Mucosa of rectum (tissue), 2 donors: ENCODE data around the gene C16orf96.

Experiments
- H3K27ac ChIP-seq, 2 donors: one replicate each; pipeline ENCODE4 v1.7.0; 2013; ENCODE audit warnings: inconsistent platforms in 2 of 2, low read depth in 2 of 2, low read length in 2 of 2
- H3K27me3 ChIP-seq, 2 donors: one replicate each; pipeline ENCODE4 v1.7.0; 2013; ENCODE audit warnings: low read length in 2 of 2; ENCODE audit not compliant: control insufficient read depth in 2 of 2, insufficient read depth in 2 of 2
- H3K36me3 ChIP-seq, 2 donors: one replicate each; pipeline ENCODE4 v1.7.0; 2013; ENCODE audit warnings: low read length in 2 of 2; ENCODE audit not compliant: control insufficient read depth in 2 of 2, insufficient read depth in 2 of 2
- H3K4me1 ChIP-seq, 2 donors: one replicate each; pipeline ENCODE4 v1.7.0; 2013; ENCODE audit warnings: low read length in 2 of 2, mild to moderate bottlenecking in 1 of 2; ENCODE audit not compliant: control insufficient read depth in 2 of 2, insufficient read depth in 2 of 2
- H3K4me3 ChIP-seq, 2 donors: one replicate each; pipeline ENCODE4 v1.7.0; 2013; ENCODE audit warnings: low read length in 2 of 2
- H3K9ac ChIP-seq, 2 donors: one replicate each; pipeline ENCODE4 v1.7.0; 2013; ENCODE audit warnings: low read length in 2 of 2, low read depth in 1 of 2, mild to moderate bottlenecking in 1 of 2
- H3K9me3 ChIP-seq, 2 donors: one replicate each; pipeline ENCODE4 v1.7.0; 2013; ENCODE audit warnings: low read length in 2 of 2; ENCODE audit not compliant: control insufficient read depth in 2 of 2
- donor health status: healthy.
- donor health status: Normal muscosa, but diverticular disease.

The C16orf96 gene

DNA sequence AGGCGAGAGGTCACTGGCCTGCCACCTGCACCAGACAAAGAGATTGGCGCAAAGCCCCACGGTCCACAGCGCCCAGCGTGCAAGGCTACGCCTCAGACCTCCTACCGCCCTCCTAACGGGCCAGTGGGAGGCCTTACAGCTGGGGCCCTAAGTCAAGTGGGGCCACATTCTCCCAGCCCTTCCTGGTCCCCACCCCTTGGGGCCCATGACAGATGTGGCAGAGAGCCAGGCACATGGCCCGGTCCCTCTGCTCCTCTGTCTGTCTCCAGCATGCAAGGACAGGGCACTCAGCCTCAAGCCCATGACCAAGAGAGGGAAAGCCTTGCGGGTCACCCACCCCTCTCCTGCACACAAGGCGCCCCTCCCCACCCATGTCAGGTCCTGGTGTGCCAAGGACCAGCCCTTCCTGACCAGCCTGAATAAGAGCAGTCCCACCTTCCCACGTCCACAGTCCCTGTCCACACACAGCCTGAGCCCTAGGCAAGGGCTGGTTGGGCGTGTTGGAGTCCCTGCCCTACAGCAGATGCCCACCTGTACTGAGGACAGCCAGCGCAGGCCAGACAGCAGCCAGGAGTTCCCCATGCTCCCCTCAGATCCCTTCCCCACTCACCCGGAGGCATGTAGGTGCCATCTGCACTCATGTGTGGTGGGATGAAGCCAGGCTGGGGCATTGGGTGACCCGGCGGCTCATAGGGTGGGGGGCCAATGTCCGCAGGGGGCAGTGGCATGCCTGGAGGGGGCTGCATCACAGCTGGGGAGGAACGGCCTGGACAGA is 42.9 kb upstream of the C16orf96 start:
- H3K9me3 ChIP-seq = no peaks in the 10 kb centered on the region
- no peaks in the 10 kb centered on the region for H3K27me3 ChIP-seq
- peaks cover 20 to 22% of the 10 kb centered on the region in 2 donors for H3K4me1 ChIP-seq
- H3K36me3 ChIP-seq = peaks cover 37 to 39% of the 10 kb centered on the region in 2 donors
- no peak overlapping the region for H3K4me3 ChIP-seq
- peak overlapping the region in 1 of 2 donors; percentile 54 for H3K27ac ChIP-seq
- H3K9ac ChIP-seq = no peak overlapping the region

DNA sequence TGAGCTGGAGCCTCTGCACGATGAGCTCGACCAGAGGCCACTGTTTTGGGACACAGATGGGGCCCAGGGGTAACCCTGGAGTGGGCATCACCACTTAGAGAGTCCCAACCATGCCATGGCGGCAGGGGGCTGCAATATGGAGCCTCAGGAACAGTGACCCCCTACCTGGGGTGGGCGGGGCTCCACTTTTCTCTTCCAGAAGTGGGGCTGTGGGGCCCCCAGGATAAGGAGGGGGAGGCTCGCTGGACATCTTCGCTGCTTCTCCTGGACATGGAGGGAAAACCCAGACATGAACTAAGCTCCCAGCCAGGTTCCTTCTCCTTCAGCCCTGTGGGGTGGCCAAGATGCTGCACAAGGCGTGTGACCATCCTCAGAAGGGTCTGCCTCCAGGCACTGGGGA is 42.3 kb upstream of the C16orf96 start:
- Histone ChIP-seq H3K27ac (peak overlapping the region; percentile 45 to 74), H3K4me1 (peaks cover 20 to 22% of the 10 kb centered on the region in 2 donors)

DNA sequence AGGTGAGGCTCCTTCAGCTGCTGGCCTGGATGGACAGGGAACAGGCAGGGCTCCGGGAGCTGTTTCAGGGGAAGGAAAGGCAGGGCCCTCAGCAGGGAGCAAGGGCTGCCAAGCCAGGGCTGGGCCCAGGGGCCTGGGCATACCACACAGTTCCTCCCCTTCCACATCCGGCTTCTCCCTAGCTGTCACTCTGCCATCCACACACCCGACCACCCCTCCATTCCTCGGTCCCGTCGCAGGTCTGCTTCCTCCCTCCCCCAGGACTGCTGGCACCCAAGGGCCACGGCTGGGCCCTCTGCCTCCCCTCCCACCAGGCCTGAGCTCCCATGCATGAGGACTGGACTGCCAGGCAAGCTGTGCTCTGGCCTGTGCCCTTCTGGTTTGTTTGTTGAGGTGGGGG is 41.5 kb upstream of the C16orf96 start:
- H3K27me3 ChIP-seq = no peaks in the 10 kb centered on the region
- H3K4me1 ChIP-seq = peaks cover 20 to 22% of the 10 kb centered on the region in 2 donors
- peaks cover 24 to 28% of the 10 kb centered on the region in 2 donors for H3K36me3 ChIP-seq
- no peaks in the 10 kb centered on the region for H3K9me3 ChIP-seq
- no peak overlapping the region for H3K9ac ChIP-seq
- no peak overlapping the region for H3K4me3 ChIP-seq
- peak overlapping the region; percentile 45 to 74 for H3K27ac ChIP-seq

More for the DNA sequence above, 42.3 kb upstream of the C16orf96 start:
- H3K9me3 ChIP-seq = no peaks in the 10 kb centered on the region
- no peak overlapping the region for H3K4me3 ChIP-seq
- no peaks in the 10 kb centered on the region for H3K27me3 ChIP-seq
- H3K9ac ChIP-seq = no peak overlapping the region
- peaks cover 31 to 35% of the 10 kb centered on the region in 2 donors for H3K36me3 ChIP-seq

DNA sequence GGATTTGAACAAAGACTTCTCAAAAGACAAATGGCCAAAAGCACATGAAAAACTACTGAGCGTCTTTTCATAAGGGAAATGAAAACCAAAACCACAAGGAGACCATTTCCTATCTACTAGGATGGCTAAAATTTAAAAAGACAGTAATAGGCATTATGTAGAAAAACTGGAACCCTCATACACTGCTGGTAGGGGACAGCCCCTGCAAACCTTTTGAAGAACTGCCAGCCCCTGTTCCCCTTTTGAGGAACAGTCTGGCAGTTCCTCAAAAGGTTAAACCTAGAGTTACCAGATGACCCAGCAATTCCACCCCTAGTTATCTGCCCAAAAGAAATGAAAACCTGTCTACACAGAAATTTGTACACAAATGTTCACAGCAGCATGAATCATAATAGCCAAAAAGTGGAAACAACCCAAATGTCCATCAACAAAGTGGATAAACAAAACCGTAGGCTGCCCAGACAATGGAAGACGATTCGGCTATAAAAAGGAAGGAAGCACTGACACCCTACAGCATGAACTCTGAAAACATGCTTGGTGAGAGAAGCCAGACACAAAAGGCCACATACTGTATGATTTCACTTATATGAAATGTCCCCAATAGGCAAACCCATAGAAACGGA is 40.4 kb upstream of the C16orf96 start:
- peak overlapping the region in 1 of 2 donors; percentile 8 for H3K4me3 ChIP-seq
- H3K4me1 ChIP-seq = peaks cover 19 to 22% of the 10 kb centered on the region in 2 donors
- H3K27ac ChIP-seq = peak overlapping the region; percentile 45 to 74

DNA sequence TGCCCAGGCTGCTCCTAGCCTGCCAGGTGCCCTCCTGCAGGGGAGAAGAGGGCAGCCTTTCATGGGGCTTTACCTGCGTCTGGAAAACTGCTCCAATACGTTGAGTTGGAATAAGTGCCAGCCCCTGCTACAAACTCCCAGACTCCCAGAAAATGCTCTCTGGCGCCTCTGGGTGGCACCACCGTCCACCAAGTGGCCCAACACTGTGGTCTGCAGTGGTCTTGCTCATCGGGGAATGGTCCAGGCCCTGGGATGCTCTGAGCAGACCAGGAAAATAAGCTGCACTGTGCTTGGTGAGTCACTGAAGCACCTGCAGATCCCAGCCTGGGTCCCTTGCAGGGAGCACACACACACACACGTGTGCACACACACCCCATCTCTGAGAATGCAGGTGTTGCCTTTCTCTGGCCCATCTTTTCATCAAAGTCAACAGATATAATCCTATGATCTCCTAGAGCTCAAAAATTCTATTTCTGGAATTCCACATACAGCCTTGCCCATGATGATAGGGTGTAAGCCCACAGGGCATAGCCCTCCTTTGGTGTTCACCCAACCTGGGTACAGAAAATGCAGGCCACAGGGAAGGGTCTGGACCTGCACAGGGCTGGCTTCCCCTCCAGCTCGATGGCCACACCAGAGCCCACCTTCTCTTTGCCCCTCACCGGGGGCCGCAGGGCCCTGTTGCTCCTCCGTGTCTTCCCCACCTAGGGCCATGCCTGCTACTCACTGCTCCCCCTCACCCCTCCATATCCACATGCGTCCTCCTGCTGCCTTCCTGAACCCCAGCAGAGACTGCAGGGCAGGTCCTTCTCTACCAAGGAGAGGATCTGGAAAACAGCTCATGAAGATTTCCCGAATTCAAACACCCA is 38.1 kb upstream of the C16orf96 start:
- H3K9ac ChIP-seq = no peak overlapping the region
- H3K27ac ChIP-seq = no peak overlapping the region
- H3K27me3 ChIP-seq = no peaks in the 10 kb centered on the region
- peaks cover 0 to under 1% of the 10 kb centered on the region in 2 donors for H3K36me3 ChIP-seq
- peaks cover 9 to 12% of the 10 kb centered on the region in 2 donors for H3K4me1 ChIP-seq
- H3K4me3 ChIP-seq = no peak overlapping the region
- no peaks in the 10 kb centered on the region for H3K9me3 ChIP-seq

More for the DNA sequence above, 40.4 kb upstream of the C16orf96 start:
- Histone ChIP-seq H3K27me3 (no peaks in the 10 kb centered on the region), H3K36me3 (peaks cover 16 to 20% of the 10 kb centered on the region in 2 donors), H3K9me3 (no peaks in the 10 kb centered on the region), H3K9ac (peak overlapping the region in 1 of 2 donors; percentile 41)

DNA sequence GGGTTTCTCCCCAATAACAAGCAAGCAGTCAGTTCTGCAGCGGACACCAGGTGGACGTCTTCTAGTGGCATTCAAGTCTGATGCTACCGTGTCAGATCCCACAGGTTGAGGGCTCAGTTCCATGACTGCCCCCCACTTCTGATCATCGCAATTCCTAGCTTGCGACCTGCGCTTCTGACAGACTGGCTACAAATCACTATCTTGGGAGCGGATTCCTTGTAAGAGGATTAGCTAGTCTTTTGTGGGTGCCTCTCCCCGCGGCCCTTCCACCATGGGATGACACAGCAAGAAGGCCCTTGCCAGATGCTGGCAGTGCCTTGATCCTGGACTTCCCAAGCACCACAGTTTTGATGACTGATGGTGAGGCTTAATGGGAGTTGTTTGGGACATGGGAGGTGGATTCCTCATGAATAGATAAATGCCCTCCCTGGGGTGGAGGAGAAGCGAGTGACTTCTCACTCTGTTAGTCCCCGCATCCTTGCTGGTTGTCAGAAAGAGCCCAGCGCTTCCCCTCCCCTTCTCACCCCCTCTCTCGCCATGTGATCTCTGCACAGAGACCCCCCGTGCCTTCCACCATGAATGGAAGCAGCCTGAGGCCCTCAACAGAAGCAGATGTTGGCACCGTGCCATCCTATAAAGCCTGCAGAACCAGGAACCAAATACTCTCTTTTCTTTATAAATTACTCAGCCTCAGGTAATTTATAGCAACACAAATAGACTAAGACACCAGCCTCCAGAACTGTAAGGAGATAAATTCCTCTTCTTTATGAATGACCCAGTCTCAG is 36.7 kb upstream of the C16orf96 start:
- H3K4me3 ChIP-seq = no peak overlapping the region
- H3K36me3 ChIP-seq = peaks cover 0 to 2% of the 10 kb centered on the region in 2 donors
- peaks cover 3 to 5% of the 10 kb centered on the region in 2 donors for H3K4me1 ChIP-seq
- H3K27me3 ChIP-seq = no peaks in the 10 kb centered on the region
- no peak overlapping the region for H3K9ac ChIP-seq
- no peak overlapping the region for H3K27ac ChIP-seq
- no peaks in the 10 kb centered on the region for H3K9me3 ChIP-seq

DNA sequence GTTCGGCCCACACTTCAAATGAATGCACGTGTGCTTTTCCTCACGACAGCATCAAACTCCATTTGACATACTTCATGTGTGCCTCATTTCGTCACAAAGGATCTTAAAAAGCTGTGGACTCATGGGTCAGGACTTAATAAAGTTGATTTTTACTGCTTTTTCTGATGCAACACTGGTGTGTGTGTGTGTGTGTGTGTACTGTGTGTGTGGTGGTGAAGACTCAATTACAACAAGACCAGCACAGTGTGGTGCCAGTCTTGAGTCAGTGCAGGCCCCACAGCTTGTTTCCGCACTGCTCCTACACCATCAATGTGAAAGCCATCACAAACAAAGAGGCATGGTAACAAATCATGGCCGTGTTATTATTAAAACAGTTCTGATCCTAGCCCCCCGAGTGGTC is 35.2 kb upstream of the C16orf96 start:
- Histone ChIP-seq H3K36me3 (peaks cover 0 to 2% of the 10 kb centered on the region in 2 donors), H3K9ac (no peak overlapping the region), H3K4me3 (no peak overlapping the region), H3K4me1 (no peaks in the 10 kb centered on the region), H3K27ac (no peak overlapping the region), H3K9me3 (no peaks in the 10 kb centered on the region), H3K27me3 (no peaks in the 10 kb centered on the region)

DNA sequence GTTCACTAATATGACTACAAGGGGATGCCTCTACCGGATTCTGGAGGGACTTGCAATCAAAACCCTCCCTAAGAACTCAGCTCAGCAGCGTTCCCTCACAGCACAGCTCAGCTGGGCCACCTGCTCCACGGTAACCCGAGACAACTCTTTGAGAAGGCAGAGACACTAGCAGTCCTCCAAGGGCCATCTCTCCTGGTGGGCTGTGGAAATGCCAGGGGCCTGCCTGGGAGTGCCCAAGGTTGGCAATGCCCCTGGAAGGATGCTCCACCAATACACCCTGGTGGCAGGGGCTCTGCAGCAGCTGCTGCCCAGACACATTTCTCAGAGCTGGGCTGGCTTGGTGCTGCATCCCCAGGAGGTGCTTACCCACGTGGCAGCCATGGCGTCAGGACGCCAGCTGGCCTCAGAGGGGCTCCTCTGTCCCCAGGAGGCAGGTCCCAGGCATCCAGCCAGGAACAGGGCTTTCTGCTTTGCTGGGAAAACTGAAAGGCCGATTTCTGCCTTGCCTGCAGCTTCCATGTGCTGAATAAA is 34.0 kb upstream of the C16orf96 start:
- Histone ChIP-seq H3K4me3 (no peak overlapping the region), H3K27me3 (no peaks in the 10 kb centered on the region), H3K9me3 (no peaks in the 10 kb centered on the region), H3K27ac (no peak overlapping the region), H3K9ac (no peak overlapping the region), H3K36me3 (peaks cover 0 to 2% of the 10 kb centered on the region in 2 donors), H3K4me1 (no peaks in the 10 kb centered on the region)

DNA sequence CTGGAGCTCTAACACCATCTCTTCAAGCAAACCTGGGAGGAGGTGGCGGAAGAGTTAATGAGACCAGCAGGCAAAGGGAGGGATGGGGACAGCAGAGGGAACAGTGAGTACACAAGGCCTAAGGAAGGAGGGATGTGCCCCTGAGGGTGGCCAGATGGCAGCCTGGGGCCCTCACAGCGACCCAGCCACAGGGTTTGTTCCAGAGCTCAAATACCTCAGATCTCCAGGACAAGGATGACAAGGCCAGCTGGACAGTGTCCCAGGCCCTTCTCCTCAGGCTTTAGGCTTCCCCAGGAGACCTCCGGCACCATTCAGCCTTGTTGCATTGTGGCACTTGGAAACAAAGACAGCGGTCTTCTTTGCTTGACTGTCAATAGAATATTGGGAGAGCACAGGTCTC is 32.5 kb upstream of the C16orf96 start:
- Histone ChIP-seq H3K4me1 (no peaks in the 10 kb centered on the region), H3K36me3 (peaks cover 0 to 2% of the 10 kb centered on the region in 2 donors), H3K27ac (no peak overlapping the region), H3K9me3 (no peaks in the 10 kb centered on the region), H3K9ac (no peak overlapping the region), H3K4me3 (no peak overlapping the region), H3K27me3 (no peaks in the 10 kb centered on the region)
